Heart right ventricle (tissue), 16 donors: Measurements from ENCODE around the gene B4GALT5. TPM values are rescaled to one million over a fixed set of nuclear protein-coding genes. Genes with fewer than 3 reads are reported as not detected.

Experiments
- ATAC-seq, 8 donors: fragments of 200-7000 bp; cut with Tn5 transposase; one replicate each; pipeline ENCODE4 v1.9.1; 2020; ENCODE audit warnings: mild to moderate bottlenecking in 8 of 8, moderate library complexity in 8 of 8, moderate number of reproducible peaks in 1 of 8
- DNase-seq, 2 donors: peaks; one replicate each; pipeline ENCODE4 v3.0.0-alpha.2; 2020
- H3K27ac ChIP-seq, 10 donors: fragments of 200-600 bp; sonication (generic) in 2 of 10; one replicate each; pipeline versions ENCODE4 v1.5.0 to v1.8.0; 2020 to 2022; ENCODE audit warnings: mild to moderate bottlenecking in 3 of 10
- H3K27me3 ChIP-seq, 7 donors: fragments of 200-600 bp; one replicate each; pipeline ENCODE4 v1.8.0; 2021 to 2022; ENCODE audit warnings: mild to moderate bottlenecking in 2 of 7
- H3K36me3 ChIP-seq, 9 donors: fragments of 200-600 bp; sonication (generic) in 1 of 9; one replicate each; pipeline versions ENCODE4 v1.5.0 to v1.8.0; 2020 to 2022; ENCODE audit warnings: mild to moderate bottlenecking in 2 of 9
- H3K4me1 ChIP-seq, 9 donors: fragments of 200-600 bp; sonication (generic) in 1 of 9; one replicate each; pipeline versions ENCODE4 v1.5.0 to v1.8.0; 2020 to 2022; ENCODE audit warnings: mild to moderate bottlenecking in 4 of 9
- H3K4me3 ChIP-seq, 10 donors: fragments of 200-600 bp; sonication (generic) in 2 of 10; one replicate each; pipeline versions ENCODE4 v1.5.0 to v1.8.0; 2020 to 2022; ENCODE audit warnings: mild to moderate bottlenecking in 7 of 10, moderate library complexity in 2 of 10
- H3K9me3 ChIP-seq, 11 donors: fragments of 200-600 bp in 10 of 11; sonication (generic) in 2 of 11; one replicate each; pipeline versions ENCODE4 v1.5.0 to v1.8.0; 2013 to 2022; ENCODE audit warnings: mild to moderate bottlenecking in 2 of 11, control low read depth in 1 of 11, moderate library complexity in 1 of 11
- CTCF ChIP-seq, 9 donors: fragments of 200-600 bp; sonication (generic) in 2 of 9; IDR thresholded peaks; one replicate each; pipeline versions ENCODE4 v1.5.0 to v1.8.0; 2021 to 2022; ENCODE audit warnings: antibody characterized with exemption in 9 of 9, mild to moderate bottlenecking in 5 of 9, moderate library complexity in 1 of 9
- WGBS, 2 donors: extraction: QIAGEN DNeasy Blood & Tissue Kit; methylation state at CpG; one replicate each; pipeline ENCODE4 v1.1.7; 2013; ENCODE audit warnings: inconsistent platforms in 1 of 2; 5-methylcytosine and 5-hydroxymethylcytosine counted together
- intact Hi-C, 10 donors: fragments of 100-400 bp; cut with DNase I; formaldehyde crosslinking; loops; one replicate each; pipeline versions ENCODE4 v1.11.1 to v1.14.2; 2022
- polyA plus RNA-seq, 2 donors: library from polyadenylated mRNA; stranded (reverse); fragments of 200-250 nt; gene quantifications; one replicate each; pipeline ENCODE4 v1.2.3, GENCODE V29; 2013
- total RNA-seq, 10 donors: library from RNA; stranded (reverse); fragmentation: NEBNext Ultra II Directional in 3 of 10; extraction: Animal tissue kit (Norgen Biotek cat#: 25700) in 3 of 10; gene quantifications; one replicate each; pipeline versions ENCODE4 v1.2.1 to v1.2.4, GENCODE V29; 2021 to 2023
- donor health status: Arrhythmogenic right ventricular cardiomyopathy.
- donor health status: ischemic (EF 13 %, LVEDD 7.1; RV severe dilation, severe dysfunction).
- donor health status: healthy with polysubstance abuse.
- donor health status: DM: no; HTN: yes; CAD: no.
- donor health status: DM: no; HTN: no; CAD: no.
- donor health status: ischemic (EF 25% LVEDD 6.9; RV normal size, moderate dysfunction).
- donor health status: ischemic (EF 25% LVEDD 5.7; RV mildly dilated, moderate dysfunction).
- donor health status: healthy.
- donor health status: DM: yes; HTN: yes; CAD: no.
- donor health status: Ischemic cardiomyopathy.
- donor health status: ischemic (EF 35%, LVEDD 5.7; RV mildly dilated, moderate dysfunction).
- donor health status: nonischemic (EF 11% LVEDD 7.7; RV severe dilation, severe dysfunction).
- donor health status: DM: yes; HTN: yes; CAD: no.
- donor health status: PGD.
- donor health status: ischemic (EF 29% LVEDD 5.4; RV normal size, mild dysfunction).
- donor health status: nonischemic (EF 23%, LVEDD 6.1; RV moderate dilation, normal function).

The B4GALT5 gene
- total and polyA plus RNA-seq, 12 donors, result 7.4 to 61.6 (median 29.6) TPM

- no peak for TF ChIP-seq CTCF (IDR thresholded peaks at IDR 0.05)
- H3K4me3 ChIP-seq, result no peak overlapping the region
- H3K4me1 ChIP-seq, result peaks cover 0 to 27% (median 11%) of the 10 kb centered on the region in 9 donors
- peaks cover 0 to 4% (median 0%) of the 10 kb centered on the region in 11 donors for H3K9me3 ChIP-seq
- WGBS, 2 donors, result 94 to 95% methylated on average over 4 of the region's 4 CpGs
- no peaks in the 10 kb centered on the region for H3K36me3 ChIP-seq
- intact Hi-C loops, result loop anchor here in 3 of 10 donors (5.0 to 10.0 kb wide), 2 partner anchors 37 to 265 kb away; no protein-coding TSS in a partner anchor
- H3K27ac ChIP-seq, result peak overlapping the region in 1 of 10 donors; percentile 46
- H3K27me3 ChIP-seq, result no peaks in the 10 kb centered on the region
- no peak for ATAC-seq
- no peak for DNase-seq
These were observed 113.9 kb downstream of the B4GALT5 start for GRCh38 chr20:49599746-49600113.

- Histone ChIP-seq H3K36me3 (no peaks in the 10 kb centered on the region), H3K4me1 (peaks cover 2 to 42% (median 17%) of the 10 kb centered on the region in 9 donors), H3K4me3 (no peak overlapping the region), H3K27ac (no peak overlapping the region), H3K9me3 (peaks cover 0 to 4% (median 0%) of the 10 kb centered on the region in 11 donors), H3K27me3 (no peaks in the 10 kb centered on the region)
- DNase-seq (no peak), ATAC-seq (no peak)
- no peak for TF ChIP-seq CTCF (IDR thresholded peaks at IDR 0.05)
- intact Hi-C loops, result loop anchor here in 1 of 10 donors (10.0 kb wide), 1 partner anchor 263 kb away; no protein-coding TSS in a partner anchor
- 83 to 97% methylated on average over 4 of the region's 4 CpGs for WGBS, 2 donors
These were observed 115.8 kb downstream of the B4GALT5 start for GRCh38 chr20:49597825-49598395.

GRCh38 chr20:49595811-49596561 is 117.7 kb downstream of the B4GALT5 start:
- intact Hi-C loops, result loop anchor here in 1 of 10 donors (10.0 kb wide), 1 partner anchor 261 kb away; no protein-coding TSS in a partner anchor
- ATAC-seq (peak in 2 of 8 donors; percentile 13 to 24), DNase-seq (no peak)
- no peaks in the 10 kb centered on the region for H3K27me3 ChIP-seq
- TF ChIP-seq CTCF (IDR thresholded peaks at IDR 0.05), result no peak
- H3K27ac ChIP-seq, result peak overlapping the region in 9 of 10 donors; percentile 13 to 81 (median 37)
- H3K4me1 ChIP-seq, result peaks cover 5 to 52% (median 22%) of the 10 kb centered on the region in 9 donors
- 72 to 77% methylated on average over 15 of the region's 15 CpGs for WGBS, 2 donors
- H3K4me3 ChIP-seq, result peak overlapping the region in 1 of 10 donors; percentile 22
- H3K9me3 ChIP-seq, result peaks cover 0 to 4% (median 0%) of the 10 kb centered on the region in 11 donors
- H3K36me3 ChIP-seq, result no peaks in the 10 kb centered on the region

GRCh38 chr20:49595346-49595745 is 118.3 kb downstream of the B4GALT5 start:
- no peak for DNase-seq
- Histone ChIP-seq H3K36me3 (no peaks in the 10 kb centered on the region), H3K4me1 (peaks cover 5 to 57% (median 28%) of the 10 kb centered on the region in 9 donors), H3K4me3 (peak overlapping the region in 1 of 10 donors; percentile 22), H3K9me3 (peaks cover 0 to 4% (median 0%) of the 10 kb centered on the region in 11 donors), H3K27me3 (no peaks in the 10 kb centered on the region), H3K27ac (peak overlapping the region in 7 of 10 donors; percentile 22 to 81 (median 71))
- 85 to 86% methylated on average over 10 of the region's 10 CpGs for WGBS, 2 donors
- intact Hi-C loops, result loop anchor here in 1 of 10 donors (10.0 kb wide), 1 partner anchor 261 kb away; no protein-coding TSS in a partner anchor
- no peak for TF ChIP-seq CTCF (IDR thresholded peaks at IDR 0.05)
- ATAC-seq, result no peak
